ENCODE measurements around the gene COL8A2. TPM values are rescaled to one million over a fixed set of nuclear protein-coding genes. Genes with fewer than 3 reads are reported as not detected.

COL8A2 gene
- total and polyA plus RNA-seq, 8 donors, result 0.43 to 8.4 (median 0.96) TPM

- Histone ChIP-seq H3K36me3 (no peaks in the 10 kb centered on the region), H3K4me3 (no peak overlapping the region), H3K9me3 (no peaks in the 10 kb centered on the region), H3K4me1 (peaks cover 0 to 8% of the 10 kb centered on the region in 2 donors), H3K27me3 (no peaks in the 10 kb centered on the region), H3K27ac (no peak overlapping the region)
- TF ChIP-seq CTCF (IDR thresholded peaks at IDR 0.05), result no peak
- intact Hi-C loops (cut with DNase I), result no loop called here
- ATAC-seq, result no peak
- DNase-seq, result no peak
Observed at GRCh38 chr1:36106269-36106668, 18.8 kb downstream of the COL8A2 start.

DNA sequence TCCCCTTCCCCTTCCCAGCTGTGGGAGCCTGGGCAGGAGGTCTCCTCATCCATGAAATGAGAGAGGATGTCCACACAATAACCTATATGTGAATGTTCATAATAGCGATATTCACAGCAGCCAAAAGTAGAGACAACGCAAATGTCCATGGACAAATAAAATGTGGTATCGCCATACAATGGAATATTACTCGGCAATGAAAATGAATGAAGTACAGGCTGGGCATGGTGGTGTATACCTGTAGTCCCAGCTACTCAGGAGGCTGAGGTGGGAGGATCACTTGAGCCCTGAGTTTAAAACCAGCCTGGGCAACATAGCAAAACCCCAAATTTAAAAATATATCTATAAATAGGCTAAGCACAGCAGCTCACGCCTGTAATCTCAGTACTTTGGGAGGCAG lies 23.5 kb downstream of the COL8A2 start:
- no peak for TF ChIP-seq CTCF (IDR thresholded peaks at IDR 0.05)

GRCh38 chr1:36100376-36100775 lies 24.6 kb downstream of the COL8A2 start:
- Histone ChIP-seq H3K4me1 (peaks cover 6 to 24% of the 10 kb centered on the region in 2 donors), H3K4me3 (no peak overlapping the region), H3K9me3 (no peaks in the 10 kb centered on the region), H3K27ac (no peak overlapping the region), H3K27me3 (no peaks in the 10 kb centered on the region), H3K36me3 (peaks cover 0 to 14% of the 10 kb centered on the region in 2 donors)
- no peak for TF ChIP-seq CTCF (IDR thresholded peaks at IDR 0.05)
- DNase-seq (peak in 1 of 4 donors; percentile 48), ATAC-seq (no peak)
- intact Hi-C loops (cut with DNase I), result loop anchor here in 1 of 2 donors (2.0 kb wide), 1 partner anchor 34 kb away; no protein-coding TSS in a partner anchor

More for the DNA sequence above, 23.5 kb downstream of the COL8A2 start:
- H3K9me3 ChIP-seq, result no peaks in the 10 kb centered on the region
- H3K27ac ChIP-seq, result no peak overlapping the region
- peaks cover 0 to 4% of the 10 kb centered on the region in 2 donors for H3K36me3 ChIP-seq
- ATAC-seq (no peak), DNase-seq (peak in 1 of 4 donors; percentile 10)
- no peak overlapping the region for H3K4me3 ChIP-seq
- intact Hi-C loops (cut with DNase I), result loop anchor here in 1 of 2 donors (2.0 kb wide), 1 partner anchor 33 kb away; no protein-coding TSS in a partner anchor
- H3K27me3 ChIP-seq, result no peaks in the 10 kb centered on the region
- H3K4me1 ChIP-seq, result peaks cover 0 to 13% of the 10 kb centered on the region in 2 donors

DNA sequence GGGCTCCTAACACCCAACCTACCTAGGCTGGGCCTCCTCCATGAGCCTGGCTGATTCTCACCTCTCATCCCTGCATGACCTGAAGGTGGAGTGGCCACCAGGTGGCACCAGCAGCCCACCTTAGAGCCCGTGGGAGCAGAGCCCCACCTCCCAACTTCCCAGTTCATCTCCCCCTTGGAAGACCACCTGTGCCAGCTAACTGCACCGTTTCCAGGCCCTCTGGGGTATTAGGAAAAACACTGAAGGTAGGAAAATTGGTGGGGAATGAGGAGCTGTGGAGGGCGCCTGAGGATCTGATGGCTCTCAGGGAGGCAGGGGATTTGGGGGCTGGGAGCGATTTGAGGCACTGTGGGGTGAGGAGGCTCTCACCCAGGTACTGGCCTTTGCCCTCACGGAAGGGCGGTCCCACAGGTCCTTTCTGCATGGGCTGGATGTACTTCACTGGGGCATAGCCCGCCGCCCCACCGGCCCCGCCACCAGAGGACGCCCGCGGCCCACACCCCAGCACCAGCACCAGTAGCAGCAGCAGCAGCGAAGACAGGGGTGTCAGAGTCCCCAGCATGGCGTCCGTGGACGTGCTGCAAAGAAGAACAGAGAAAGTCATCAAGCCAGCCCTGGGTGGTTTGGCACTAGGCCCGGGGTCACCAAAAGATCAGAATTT lies 25.2 kb downstream of the COL8A2 start:
- Histone ChIP-seq H3K36me3 (peaks cover 0 to 20% of the 10 kb centered on the region in 2 donors), H3K9me3 (no peaks in the 10 kb centered on the region), H3K4me1 (peaks cover 8 to 29% of the 10 kb centered on the region in 2 donors), H3K27me3 (no peaks in the 10 kb centered on the region), H3K27ac (no peak overlapping the region), H3K4me3 (no peak overlapping the region)
- DNase-seq, result peak; percentile 54 to 93 (median 78)
- intact Hi-C loops (cut with DNase I), result loop anchor here in 1 of 2 donors (2.0 kb wide), 1 partner anchor 35 kb away; no protein-coding TSS in a partner anchor
- peak; percentile 81 to 90 for TF ChIP-seq CTCF (IDR thresholded peaks at IDR 0.05)
- peak; percentile 87 for ATAC-seq

- H3K27ac ChIP-seq, result no peak overlapping the region
- no peak for ATAC-seq
- H3K4me1 ChIP-seq, result peaks cover 8 to 37% of the 10 kb centered on the region in 2 donors
- no peaks in the 10 kb centered on the region for H3K27me3 ChIP-seq
- peaks cover 0 to 30% of the 10 kb centered on the region in 2 donors for H3K36me3 ChIP-seq
- H3K9me3 ChIP-seq, result no peaks in the 10 kb centered on the region
- no peak overlapping the region for H3K4me3 ChIP-seq
- peak in 1 of 4 donors; percentile 69 for DNase-seq
- intact Hi-C loops (cut with DNase I), result no loop called here
- TF ChIP-seq CTCF (IDR thresholded peaks at IDR 0.05), result no peak
Observed at GRCh38 chr1:36098650-36099365, 26.2 kb downstream of the COL8A2 start.
